Measurements from ENCODE around the gene SOX18. TPM values are rescaled to one million over a fixed set of nuclear protein-coding genes. Genes with fewer than 3 reads are reported as not detected.

SOX18 gene
- 0.13 and 2.4 TPM in 2 replicates for total RNA-seq

DNA sequence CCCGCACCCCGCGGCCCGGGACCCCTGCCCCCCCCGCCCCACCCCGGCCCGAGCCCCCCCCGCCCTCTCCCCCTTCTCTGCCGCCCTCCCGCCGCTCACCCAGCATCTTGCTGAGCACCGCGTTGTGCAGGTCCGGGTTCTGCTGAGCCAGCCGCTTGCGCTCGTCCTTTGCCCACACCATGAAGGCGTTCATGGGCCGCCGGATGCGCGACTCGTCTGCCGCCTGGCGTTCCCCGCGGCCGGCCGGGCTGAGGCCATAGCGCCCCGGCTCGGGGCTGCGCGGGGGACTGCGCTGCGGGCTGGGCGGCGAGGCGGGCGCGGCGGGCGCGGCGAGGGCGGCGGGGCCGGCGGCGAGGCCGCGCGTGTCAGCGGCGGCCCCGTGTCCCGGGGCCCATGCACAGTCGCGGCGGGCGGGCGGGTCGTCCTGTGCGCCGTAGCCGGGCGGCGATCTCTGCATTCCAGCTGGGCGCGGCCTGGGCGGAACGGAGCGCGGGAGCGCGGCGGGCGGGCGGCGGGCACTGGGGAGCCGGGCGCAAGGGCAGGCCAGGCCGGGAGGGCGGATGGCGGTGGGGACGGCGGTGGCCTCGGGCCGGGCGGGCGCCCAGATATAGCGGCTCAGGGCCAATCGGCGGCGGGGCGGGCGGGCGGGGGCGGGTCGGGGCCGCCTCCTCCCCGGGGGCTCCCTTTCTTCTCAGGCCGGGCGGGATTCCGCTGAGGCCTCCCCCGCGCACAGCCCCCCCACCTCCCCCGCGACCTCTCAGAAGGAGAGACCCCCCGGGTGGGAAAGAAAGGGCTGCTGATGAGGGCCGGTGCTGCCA, at the start of gene SOX18:
TSS of gene SOX18 (minus strand) at position 580 of the 818 bp plus-strand sequence. CDS start at position 457, 123 bp downstream.

DNA sequence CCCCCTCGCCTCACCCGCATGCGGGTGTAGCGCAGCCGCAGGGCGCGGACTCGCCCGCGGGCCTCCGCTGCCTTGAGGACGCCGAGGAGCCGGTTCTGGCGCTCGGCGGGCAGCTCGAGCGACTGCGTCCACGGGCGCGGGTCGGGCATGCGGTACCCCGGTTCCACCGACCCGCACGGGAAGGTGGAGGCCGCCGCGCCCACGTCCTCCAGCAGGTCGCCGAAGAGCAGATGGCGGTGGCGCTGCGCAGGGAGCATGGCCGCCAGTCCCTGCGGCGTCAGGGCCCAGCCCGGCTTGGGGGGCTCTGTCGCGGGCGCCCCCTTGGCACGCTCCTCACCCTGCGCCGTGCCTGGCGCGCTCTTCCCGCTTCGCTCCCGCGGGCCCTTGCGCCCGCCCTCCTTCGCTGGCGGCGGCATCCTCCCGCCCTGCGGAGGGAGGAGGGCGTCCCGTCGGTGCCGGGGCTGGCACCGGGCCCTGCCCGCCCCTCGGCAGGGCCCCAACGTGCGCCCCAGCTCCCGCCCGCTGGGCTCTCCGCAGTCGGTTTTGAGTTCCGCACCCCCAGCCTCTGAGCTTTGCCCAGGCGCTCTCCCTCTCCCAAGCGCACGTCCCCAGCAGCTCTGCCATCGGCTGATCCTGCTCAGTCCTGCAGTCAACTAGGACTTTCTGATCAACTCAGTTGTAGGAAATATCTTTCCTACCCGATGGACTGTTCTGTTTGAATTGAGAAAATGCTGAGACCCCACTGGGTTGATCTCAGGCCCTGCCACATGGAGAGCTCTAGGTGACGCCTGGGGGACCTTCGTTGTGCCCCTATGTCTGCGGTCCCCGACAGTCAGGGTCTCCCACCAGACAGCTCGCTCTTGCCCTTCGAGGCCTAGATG, 34.6 kb upstream of the SOX18 start, which contains the start of gene LKAAEAR1:
TSS of gene LKAAEAR1 (minus strand) at position 595 of the 881 bp plus-strand sequence. CDS start at position 416, 179 bp downstream.

DNA sequence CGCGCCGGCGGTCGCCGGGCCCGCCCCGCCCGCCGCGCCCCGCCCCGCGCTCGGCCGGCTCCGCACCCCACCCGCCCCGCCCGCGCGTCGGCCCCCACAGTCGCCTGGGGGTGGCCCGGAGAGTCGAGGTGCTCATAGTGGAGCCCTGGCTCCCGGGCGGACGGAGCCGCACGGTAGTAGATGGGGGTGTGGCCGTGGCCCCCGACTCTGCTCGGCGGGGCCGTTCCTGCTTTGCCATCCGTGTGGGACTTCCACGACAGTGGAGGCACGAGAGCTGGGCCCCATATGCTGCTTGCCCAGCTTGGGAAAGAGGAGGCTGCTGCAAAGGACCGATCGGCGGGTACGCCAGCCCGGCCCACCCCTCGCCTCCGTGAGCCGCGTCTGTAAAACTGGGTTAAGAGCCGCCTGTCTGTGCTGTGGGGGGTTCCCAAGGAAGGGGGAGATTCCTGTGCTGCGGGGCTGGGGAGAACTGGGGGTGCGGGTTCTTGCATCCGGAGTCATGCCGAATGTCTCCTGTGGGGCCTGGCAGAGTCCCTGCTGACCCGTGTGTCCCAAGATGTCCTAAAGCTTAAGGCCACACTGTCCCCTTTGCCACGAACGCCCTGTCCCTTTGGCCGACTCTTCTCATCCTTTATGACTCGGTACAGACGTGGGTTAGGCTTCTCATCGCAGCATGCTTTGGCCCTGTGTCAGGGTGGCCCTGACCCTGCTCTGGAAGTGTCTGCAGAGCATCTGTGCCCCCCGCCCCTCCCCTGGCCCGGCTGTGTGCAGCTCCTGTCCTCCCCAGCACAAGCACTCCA, 30.8 kb upstream of the SOX18 start, which contains the start of gene OPRL1:
TSS of gene OPRL1 (plus strand) at position 70 of the 800 bp plus-strand sequence. CDS start 12,639 bp downstream, outside the sequence.

DNA sequence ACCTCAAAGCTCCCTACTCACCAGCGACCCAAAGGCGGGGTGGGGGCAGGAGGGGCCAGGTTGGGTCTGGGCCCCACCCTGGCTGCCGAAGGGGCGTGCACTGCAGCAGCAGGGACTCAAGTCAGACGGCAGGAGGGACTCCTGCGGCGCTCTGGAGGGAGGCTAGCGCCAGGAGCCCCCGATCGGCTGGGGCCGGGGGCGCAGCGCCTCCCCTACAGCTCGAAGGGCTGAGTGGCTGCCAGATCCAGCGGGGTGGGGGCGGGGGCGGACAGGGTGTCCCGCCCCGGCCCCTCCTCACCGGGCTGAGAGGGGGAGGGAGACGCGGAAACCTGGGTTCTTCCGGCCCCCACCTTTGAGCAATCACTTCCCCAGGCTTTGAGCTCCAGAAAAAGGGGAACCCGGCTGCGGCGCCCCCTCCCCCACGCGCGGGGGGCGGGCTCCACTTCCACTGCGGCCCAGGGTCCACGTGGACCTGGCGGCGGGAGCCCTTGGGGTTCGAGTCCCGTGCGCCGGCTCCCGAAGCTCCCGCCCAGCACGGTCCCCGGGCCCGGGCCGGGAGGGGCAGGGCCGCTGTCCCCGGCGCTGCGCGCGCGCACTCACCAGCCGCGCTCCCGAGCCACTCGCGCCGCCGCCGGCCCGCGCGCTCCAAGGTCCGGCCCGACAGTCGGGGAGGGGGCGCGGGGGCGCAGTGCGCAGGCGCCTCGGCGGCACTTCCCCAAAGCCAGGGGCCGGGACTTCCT, 30.0 kb upstream of the SOX18 start, which contains the start of gene RGS19:
TSS of gene RGS19 (minus strand) at position 246 of the 740 bp plus-strand sequence. CDS start 2,632 bp downstream, outside the sequence.

DNA sequence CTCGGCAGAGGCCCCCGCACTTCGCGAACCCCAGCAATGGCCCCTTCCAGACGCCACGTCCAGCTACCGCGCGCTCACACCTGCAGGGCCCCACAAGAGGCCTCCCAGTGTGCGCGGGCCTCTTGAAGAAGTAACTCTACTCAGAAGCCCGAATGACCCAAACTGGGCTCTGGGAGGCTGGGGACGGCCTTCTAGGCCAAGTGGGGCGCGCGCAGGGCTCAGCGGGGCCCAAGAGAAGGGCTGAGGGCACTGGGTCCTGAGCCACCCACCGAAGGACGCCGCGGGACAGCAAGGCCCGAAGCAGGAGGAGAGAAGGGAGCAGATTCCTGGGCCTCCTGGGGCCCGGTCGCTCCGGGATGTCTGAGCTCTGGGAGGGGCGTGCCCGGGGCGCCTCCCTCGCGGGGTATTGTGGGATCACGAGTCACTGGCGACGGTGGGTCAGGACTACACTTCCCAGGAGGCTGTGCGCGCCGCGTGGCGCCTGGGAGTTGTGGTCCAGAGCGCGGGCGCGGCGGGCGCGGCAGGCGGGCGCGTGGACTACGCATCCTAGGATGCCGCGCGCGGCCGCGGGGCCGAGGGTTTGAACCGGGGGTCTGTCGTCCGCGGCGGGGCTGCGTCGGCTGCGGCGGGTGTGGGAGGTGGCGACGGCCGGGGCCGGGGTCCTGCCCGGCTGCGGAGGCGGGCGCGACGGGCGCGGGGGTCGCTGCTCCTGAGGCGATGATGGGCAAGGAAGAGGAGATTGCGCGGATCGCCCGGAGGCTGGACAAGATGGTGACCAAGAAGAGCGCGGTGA, 13.4 kb upstream of the SOX18 start, which contains the start of gene TCEA2:
TSS of gene TCEA2 (plus strand) at position 603 of the 793 bp plus-strand sequence. CDS start at position 718, 115 bp downstream.

DNA sequence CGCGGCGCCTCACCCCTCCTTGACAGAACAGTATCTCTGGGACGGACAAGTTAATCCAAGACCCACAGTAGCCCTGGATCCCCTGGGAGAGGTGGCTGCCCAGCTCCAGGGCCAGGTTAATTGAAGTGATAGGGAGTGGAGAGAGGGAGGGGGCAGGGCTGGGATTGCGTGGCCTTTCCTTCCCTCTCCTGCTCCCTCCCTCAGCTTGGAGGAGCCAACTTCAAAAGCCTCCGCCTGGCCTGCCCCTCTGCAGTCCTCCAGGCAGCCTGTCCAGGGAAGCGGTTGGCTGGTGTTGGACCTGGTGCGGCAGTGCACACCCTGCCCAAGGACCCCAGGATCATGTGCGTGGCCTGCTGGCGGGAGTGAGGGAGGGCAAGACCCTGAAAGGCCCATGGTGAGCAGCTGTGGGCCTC, 13.5 kb downstream of the SOX18 start, which contains the start of gene C20orf204:
TSS of gene C20orf204 (plus strand) at position 250 of the 413 bp plus-strand sequence. CDS start at position 392, 142 bp downstream.

Other genes with a start within 250 kb of the SOX18 start
- gene ZBTB46, start 218.4 kb downstream of the SOX18 start, total RNA-seq: 3.7 TPM in 2 replicates
- gene ABHD16B, start 188.1 kb downstream of the SOX18 start, total RNA-seq: not detected in 2 replicates
- 83.8 and 132 TPM in 2 replicates for gene TPD52L2, start 184.4 kb downstream of the SOX18 start, total RNA-seq
- gene DNAJC5, start 154.5 kb downstream of the SOX18 start, total RNA-seq: 40.2 and 42.1 TPM in 2 replicates
- 18.7 and 23.4 TPM in 2 replicates for gene UCKL1, start 93.2 kb downstream of the SOX18 start, total RNA-seq
- gene ZNF512B, start 79.7 kb downstream of the SOX18 start, total RNA-seq: 6.3 and 10.7 TPM in 2 replicates
- 1.3 and 4.0 TPM in 2 replicates for gene SAMD10, start 70.0 kb downstream of the SOX18 start, total RNA-seq
- gene PRPF6, start 68.5 kb downstream of the SOX18 start, total RNA-seq: 39.2 and 55.0 TPM in 2 replicates
- 0.13 and 2.0 TPM in 2 replicates for gene C20orf204, start 13.5 kb downstream of the SOX18 start, total RNA-seq
- gene TCEA2, start 13.6 kb upstream of the SOX18 start, total RNA-seq: 20.3 and 28.1 TPM in 2 replicates
- 9.5 and 14.1 TPM in 2 replicates for gene RGS19, start 29.9 kb upstream of the SOX18 start, total RNA-seq
- 1.2 and 1.4 TPM in 2 replicates for gene OPRL1, start 30.4 kb upstream of the SOX18 start, total RNA-seq
- gene LKAAEAR1, start 34.8 kb upstream of the SOX18 start, total RNA-seq: not detected in 2 replicates
- gene NPBWR2, start 57.9 kb upstream of the SOX18 start, total RNA-seq: not detected in 2 replicates
- not detected in 2 replicates for gene MYT1, start 114.8 kb upstream of the SOX18 start, total RNA-seq
- 25.6 and 63.4 TPM in 2 replicates for gene PCMTD2, start 206.1 kb upstream of the SOX18 start, total RNA-seq